ENCODE results near the gene NXPH4.

- TF ChIP-seq CTCF (IDR thresholded peaks at IDR 0.05) (no peak), EZH2phosphoT487 (IDR thresholded peaks at IDR 0.05) (no peak)
Observed at GRCh38 chr12:57229046-57229633, 12.5 kb downstream of the NXPH4 start.

Measured in neural progenitor cell (in vitro differentiated cells).